K562 (cell line): ENCODE measurements around the gene LAMB3. TPM values are rescaled to one million over a fixed set of nuclear protein-coding genes. Genes with fewer than 3 reads are reported as not detected.
A peak's percentile ranks its signal among the peaks of the same experiment; 100 is the strongest.

Source experiments
- ARHGAP35 ChIP-seq: fragments of 450-650 bp; IDR thresholded peaks from 2 replicates; pipeline ENCODE4 v1.6.1; 2018; ENCODE audit not compliant: partially characterized antibody
- BHLHE40 ChIP-seq: IDR thresholded peaks from 2 replicates; pipeline ENCODE4 v1.6.1; 2011; ENCODE audit warnings: low read length, improper control_type of control experiment
- CREM ChIP-seq: IDR thresholded peaks from 2 replicates; pipeline ENCODE4 v1.6.1; 2014; ENCODE audit warnings: antibody characterized with exemption, low read depth
- FOSL1 ChIP-seq: fragments of 200-800 bp; sonication (Bioruptor generic); conservative IDR thresholded peaks from 2 replicates; pipeline ENCODE4 v1.6.1; 2016; ENCODE audit warnings: missing genetic modification characterization, missing compliant biosample characterization
- GTF2B ChIP-seq: IDR thresholded peaks from 2 replicates; pipeline ENCODE4 v1.6.1; 2011; ENCODE audit not compliant: insufficient read length; ENCODE audit errors: extremely low read depth
- JUND ChIP-seq, 2 experiments: IDR thresholded peaks; 2 replicates in 1 of 2; 3 replicates in 1 of 2; pipeline ENCODE4 v1.6.1; 2011; ENCODE audit warnings: borderline replicate concordance in 2 of 2, low read depth in 2 of 2, low read length in 2 of 2, improper control_type of control experiment in 1 of 2, missing biosample characterization in 1 of 2, missing genetic modification characterization in 1 of 2, missing genetic modification reagents in 1 of 2
- MEIS2 ChIP-seq: fragments of 450-650 bp; IDR thresholded peaks from 2 replicates; pipeline ENCODE4 v1.6.1; 2014; ENCODE audit warnings: mild to moderate bottlenecking; ENCODE audit not compliant: partially characterized antibody
- MLLT1 ChIP-seq, 2 experiments: fragments of 450-650 bp; IDR thresholded peaks; 2 replicates each; pipeline ENCODE4 v1.6.1; 2016
- NR2C1 ChIP-seq, 2 experiments: fragments of 450-650 bp; IDR thresholded peaks; 2 replicates each; pipeline ENCODE4 v1.6.1; 2017; ENCODE audit warnings: mild to moderate bottlenecking in 2 of 2, antibody characterized with exemption in 1 of 2, inconsistent platforms in 1 of 2, missing compliant biosample characterization in 1 of 2, missing genetic modification characterization in 1 of 2
- POLR2H ChIP-seq: IDR thresholded peaks from 2 replicates; pipeline ENCODE4 v1.6.1; 2016; ENCODE audit warnings: missing genetic modification characterization, low read depth, mild to moderate bottlenecking, control low read depth, missing compliant biosample characterization, moderate library complexity
- SAFB ChIP-seq: fragments of 200-400 bp; formaldehyde crosslinking; IDR thresholded peaks from 2 replicates; pipeline ENCODE4 v1.6.1; 2017; ENCODE audit warnings: low read depth, low read length, borderline replicate concordance
- SPI1 ChIP-seq: IDR thresholded peaks from 2 replicates; pipeline ENCODE4 v1.6.1; 2011; ENCODE audit warnings: low read depth, low read length, control low read depth, borderline replicate concordance
- TBL1XR1 ChIP-seq, 2 experiments: IDR thresholded peaks; 2 replicates each; pipeline ENCODE4 v1.6.1; 2012; ENCODE audit warnings: improper control_type of control experiment in 2 of 2, low read length in 2 of 2, mild to moderate bottlenecking in 1 of 2
- ZBTB40 ChIP-seq, 2 experiments: fragments of 450-650 bp in 1 of 2; sonication (generic) in 1 of 2; formaldehyde crosslinking in 1 of 2; IDR thresholded peaks; 2 replicates each; pipeline versions ENCODE4 v1.7.1 to v1.9.0; 2016 to 2022; ENCODE audit warnings: inconsistent platforms in 1 of 2, mild to moderate bottlenecking in 1 of 2, missing genetic modification reagents in 1 of 2
- ZC3H11A ChIP-seq: IDR thresholded peaks from 2 replicates; pipeline ENCODE4 v1.6.1; 2012; ENCODE audit warnings: low read depth, low read length, improper control_type of control experiment
- polyA plus RNA-seq, 8 experiments: library from polyadenylated mRNA; depleted of rRNA in 4 of 8; stranded (reverse) in 5 of 8; unstranded in 3 of 8; fragments of >200 nt; fragmentation: Nextera tagmentation in 2 of 8; fragmentation: Illumina TruSeq in 1 of 8; extraction: Ambion mirVana in 2 of 8; extraction: Trizol in 1 of 8; gene quantifications; 2 replicates each; pipeline versions ENCODE4 v1.2.1 to v1.2.3, GENCODE V29; 2011 to 2014; ENCODE audit warnings: inconsistent platforms in 1 of 8, missing spikeins in 1 of 8
- total RNA-seq, 7 experiments: library from RNA; depleted of rRNA in 6 of 7; stranded (reverse); fragments of >200 nt in 6 of 7; fragmentation: Illumina TruSeq in 2 of 7; extraction: Trizol in 2 of 7; gene quantifications; 2 replicates each; pipeline versions ENCODE4 v1.2.1 to v1.2.3, GENCODE V29; 2011 to 2021; ENCODE audit warnings: low replicate concordance in 1 of 7

The LAMB3 gene
- total and polyA plus RNA-seq, 9 of the 15 experiments (the other 6 are each of a cell fraction or from before 2014, with no cell fraction given) = 0.08 to 1.3 (median 0.91) TPM

GRCh38 chr1:209657140-209657879 lies 5.1 kb upstream of the LAMB3 start (continued):
- TF ChIP-seq SAFB (no peak), NR2C1 (IDR thresholded peaks at IDR 0.05) (peak; percentile 80), NR2C1 (tag; IDR thresholded peaks at IDR 0.05) (peak; percentile 85), ARHGAP35 (no peak), BHLHE40 (peak; percentile 38; the same call in 1 of the 2 replicates), MEIS2 (peak; percentile 42), ZC3H11A (no peak), POLR2H (tag) (no peak), ZBTB40 (IDR thresholded peaks at IDR 0.05) (peak; percentile 66; the same call in 1 of the 2 replicates), ZBTB40 (CRISPR knock-in tag; IDR thresholded peaks at IDR 0.05) (no peak), TBL1XR1 (IDR thresholded peaks at IDR 0.05; ENCODE audit: low read length in 2 of 2) (no peak), MLLT1 (IDR thresholded peaks at IDR 0.05) (peak in 1 of 2 experiments; percentile 43; a peak in 1 of 4 replicates), FOSL1 (tag) (peak; percentile 72), CREM (peak; percentile 81), SPI1 (0 out of 2 replicates have a peak, but pooled peaks have one; percentile 1), GTF2B (no peak), JUND (IDR thresholded peaks at IDR 0.05; ENCODE audit: borderline replicate concordance, low read depth, low read length) (peak; percentile 61; the same call in 1 of the 2 replicates), JUND (tag; IDR thresholded peaks at IDR 0.05; ENCODE audit: borderline replicate concordance, low read depth, low read length) (peak; percentile 47; the same call in 1 of the 3 replicates)
